Activated CD4-positive, alpha-beta T cell treated with anti-CD3 and anti-CD28 coated beads for 36 hours (primary cell): ENCODE measurements around the gene ASAP3. TPM values are rescaled to one million over a fixed set of nuclear protein-coding genes. Genes with fewer than 3 reads are reported as not detected.
"Not testable (repeated sequence)": the region's sequence is repeated elsewhere in the genome, so short reads cannot be mapped to it uniquely, and the experiment has no call there.

ENCODE experiments used
- ATAC-seq: fragments of 200-7000 bp; cut with Tn5 transposase; one replicate; pipeline ENCODE4 v1.10.0; 2021; ENCODE audit warnings: mild to moderate bottlenecking, moderate library complexity
- CTCF ChIA-PET: fragments of 350-600 bp; sonication (Branson Sonifier 250); formaldehyde crosslinking; loops from one replicate; lab custom pipeline; 2021; ENCODE audit warnings: antibody characterized with exemption; lab: Charles Lee
- POLR2A ChIA-PET: fragments of 350-600 bp; sonication (Branson Sonifier 250); formaldehyde crosslinking; loops from one replicate; lab custom pipeline; 2021; ENCODE audit warnings: antibody characterized with exemption, inconsistent platforms; lab: Charles Lee
- DNase-seq: peaks from one replicate; pipeline ENCODE4 v3.0.0-alpha.2; 2020
- H3K27ac Mint-ChIP-seq: one replicate; pipeline ENCODE4 v1.8.0; 2021; ENCODE audit warnings: mixed read lengths
- H3K27me3 Mint-ChIP-seq: one replicate; pipeline ENCODE4 v1.8.0; 2021; ENCODE audit warnings: mixed read lengths
- H3K36me3 Mint-ChIP-seq: one replicate; pipeline ENCODE4 v1.8.0; 2021; ENCODE audit warnings: low read depth, mixed read lengths
- H3K4me1 Mint-ChIP-seq: one replicate; pipeline ENCODE4 v1.8.0; 2021; ENCODE audit warnings: mixed read lengths
- H3K4me3 Mint-ChIP-seq: one replicate; pipeline ENCODE4 v1.8.0; 2021; ENCODE audit warnings: mild to moderate bottlenecking, moderate library complexity, mixed read lengths
- H3K9me3 Mint-ChIP-seq: one replicate; pipeline ENCODE4 v1.8.0; 2021; ENCODE audit warnings: low read depth, mixed read lengths
- intact Hi-C, 2 experiments: fragments of 100-400 bp; cut with DNase I in 1 of 2; cut with micrococcal nuclease in 1 of 2; formaldehyde crosslinking; loops; one replicate each; pipeline versions ENCODE4 v1.14.2 to v1.15.1; 2022 to 2024; cut with DNase I, micrococcal nuclease
- total RNA-seq, 2 experiments: library from RNA; stranded (reverse); gene quantifications; one replicate each; pipeline ENCODE4 v1.2.3, GENCODE V29; 2021

ASAP3 gene
- total RNA-seq, 2 experiments from 2014 or later, result 0.37 to 0.57 TPM

GRCh38 chr1:23380719-23381118, 103.3 kb downstream of the ASAP3 start:
- DNase-seq (no peak), ATAC-seq (no peak)
- POLR2A ChIA-PET, result no interaction called here
- no peak overlapping the region for H3K27ac Mint-ChIP-seq
- H3K4me1 Mint-ChIP-seq, result no peaks in the 10 kb centered on the region
- CTCF ChIA-PET, result interaction anchor here (0.7 kb wide), 1 partner anchor 8 kb away, joined by 3 read pairs; no protein-coding TSS in a partner anchor
- H3K4me3 Mint-ChIP-seq, result no peak overlapping the region
- no peaks in the 10 kb centered on the region for H3K9me3 Mint-ChIP-seq
- H3K36me3 Mint-ChIP-seq, result no peaks in the 10 kb centered on the region
- no peaks in the 10 kb centered on the region for H3K27me3 Mint-ChIP-seq
- intact Hi-C loops, result no loop called here

DNA sequence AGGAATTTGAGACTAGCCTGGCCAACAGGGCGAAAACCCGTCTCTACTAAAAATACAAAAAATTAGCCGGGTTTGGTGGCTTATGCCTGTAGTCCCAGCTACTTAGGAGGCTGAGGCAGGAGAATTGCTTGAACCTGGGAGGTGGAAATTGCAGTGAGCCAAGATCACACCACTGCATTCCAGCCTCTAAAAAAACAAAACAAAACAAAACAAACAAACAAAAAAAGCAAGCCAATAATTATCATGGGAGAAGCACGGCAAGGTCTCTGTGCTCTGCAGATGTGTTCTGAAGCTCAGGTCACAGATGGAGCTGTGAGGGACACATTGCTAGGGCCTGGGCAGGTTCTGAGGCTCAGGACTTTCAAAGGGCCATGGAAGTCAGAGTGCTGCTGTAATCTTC, 103.7 kb downstream of the ASAP3 start:
- ATAC-seq, H3K4me1 Mint-ChIP-seq, H3K4me3 Mint-ChIP-seq, H3K27ac Mint-ChIP-seq, H3K9me3 Mint-ChIP-seq, intact Hi-C loops, DNase-seq, H3K27me3 Mint-ChIP-seq, H3K36me3 Mint-ChIP-seq, POLR2A ChIA-PET: not testable (repeated sequence)
- CTCF ChIA-PET, result interaction anchor here (0.7 kb wide), 1 partner anchor 9 kb away, joined by 3 read pairs; no protein-coding TSS in a partner anchor

Other genes starting within 250 kb of the ASAP3 start
- gene HNRNPR, start 139.9 kb downstream of the ASAP3 start, total RNA-seq, result 100 to 1,000 TPM; 190 to 210 TPM
- 1 to 10 TPM; 5.2 to 6.1 TPM for gene ZNF436, start 114.3 kb downstream of the ASAP3 start, total RNA-seq
- gene TCEA3, start 59.4 kb downstream of the ASAP3 start, total RNA-seq, result 1 to 10 TPM; 5.5 to 6.8 TPM
- 10 to 100 TPM; 25.0 to 32.0 TPM for gene E2F2, start 47.1 kb upstream of the ASAP3 start, total RNA-seq
- 10 to 100 TPM; 42.6 to 43.9 TPM for gene ID3, start 75.3 kb upstream of the ASAP3 start, total RNA-seq
- 1,000 to 10,000 TPM; 1,003 to 1,481 TPM for gene RPL11, start 207.6 kb upstream of the ASAP3 start, total RNA-seq